SK-N-SH (cell line): Measurements from ENCODE around the gene PTGFRN. TPM values are rescaled to one million over a fixed set of nuclear protein-coding genes. Genes with fewer than 3 reads are reported as not detected.

Source experiments
- CTCF ChIA-PET: fragments of 300-600, 350-600 bp; formaldehyde crosslinking; extraction: SDS; loops from one replicate; lab custom pipeline; 2021; lab: Yijun Ruan, JAX
- POLR2A ChIA-PET: fragments of 350-600 bp; sonication (Branson Sonifier 250); formaldehyde crosslinking; extraction: SDS; loops from one replicate; lab custom pipeline; 2020; ENCODE audit warnings: antibody characterized with exemption, inconsistent platforms; lab: Yijun Ruan, JAX
- DNase-seq: peaks from one replicate; pipeline ENCODE4 v3.0.0; 2012
- H2AFZ ChIP-seq: fragments of 200-600 bp; sonication (generic); 2 replicates; pipeline ENCODE4 v1.8.1; 2016; ENCODE audit warnings: antibody characterized with exemption, mild to moderate bottlenecking, low read depth
- H3F3A ChIP-seq: fragments of 200-600 bp; sonication (generic); replicated peaks from 2 replicates; pipeline ENCODE3; 2016; ENCODE audit warnings: antibody characterized with exemption, mild to moderate bottlenecking; ENCODE audit not compliant: insufficient read depth
- H3K27ac ChIP-seq, 2 experiments: fragments of 200-500 bp in 1 of 2; fragments of 200-600 bp in 1 of 2; sonication (Bioruptor generic) in 1 of 2; sonication (generic), shearing (Covaris generic) in 1 of 2; 2 replicates each; pipeline versions ENCODE4 v1.5.1 to v1.6.1; 2014 to 2016; ENCODE audit warnings: low read depth in 2 of 2, inconsistent platforms in 1 of 2, low read length in 1 of 2, mild to moderate bottlenecking in 1 of 2, mixed read lengths in 1 of 2
- H3K27me3 ChIP-seq: fragments of 200-600 bp; sonication (generic), shearing (Covaris generic); 2 replicates; pipeline ENCODE4 v1.6.1; 2016; ENCODE audit warnings: mixed run types; ENCODE audit not compliant: insufficient read depth
- H3K36me3 ChIP-seq, 2 experiments: fragments of 200-500 bp in 1 of 2; fragments of 200-600 bp in 1 of 2; sonication (Bioruptor generic) in 1 of 2; sonication (generic) in 1 of 2; replicated peaks in 1 of 2; 2 replicates each; pipeline versions ENCODE3 to v1.5.1; 2014 to 2016; ENCODE audit warnings: low read length in 1 of 2, mild to moderate bottlenecking in 1 of 2; ENCODE audit not compliant: insufficient read depth in 2 of 2, control insufficient read depth in 1 of 2
- H3K4me1 ChIP-seq, 2 experiments: fragments of 200-500 bp in 1 of 2; fragments of 200-600 bp in 1 of 2; sonication (Bioruptor generic) in 1 of 2; sonication (generic), shearing (Covaris generic) in 1 of 2; 2 replicates each; pipeline versions ENCODE4 v1.5.1 to v1.6.1; 2014 to 2016; ENCODE audit warnings: low read depth in 1 of 2, low read length in 1 of 2, mixed run types in 1 of 2; ENCODE audit not compliant: insufficient read depth in 2 of 2, control insufficient read depth in 1 of 2
- H3K4me2 ChIP-seq: fragments of 200-600 bp; sonication (generic), shearing (Covaris generic); 2 replicates; pipeline ENCODE4 v1.6.1; 2017; ENCODE audit warnings: mixed run types
- H3K4me3 ChIP-seq, 2 experiments: fragments of 200-500 bp in 1 of 2; fragments of 200-600 bp in 1 of 2; sonication (Bioruptor generic) in 1 of 2; sonication (generic), shearing (Covaris generic) in 1 of 2; 2 replicates each; pipeline versions ENCODE4 v1.5.1 to v1.8.1; 2014 to 2016; ENCODE audit warnings: low read depth in 2 of 2, inconsistent platforms in 1 of 2, low read length in 1 of 2, mild to moderate bottlenecking in 1 of 2, mixed read lengths in 1 of 2, moderate library complexity in 1 of 2
- H3K79me2 ChIP-seq: fragments of 200-600 bp; sonication (generic); 2 replicates; pipeline ENCODE4 v1.8.1; 2017; ENCODE audit warnings: mild to moderate bottlenecking; ENCODE audit not compliant: insufficient read depth
- H3K9ac ChIP-seq: fragments of 200-600 bp; sonication (generic); 2 replicates; pipeline ENCODE4 v1.6.1; 2017; ENCODE audit warnings: mixed run types
- H3K9me2 ChIP-seq: fragments of 200-600 bp; sonication (generic); 2 replicates; pipeline ENCODE4 v1.6.1; 2017; ENCODE audit warnings: mixed run types
- H3K9me3 ChIP-seq: fragments of 200-600 bp; sonication (generic); 2 replicates; pipeline ENCODE4 v1.6.1; 2017; ENCODE audit warnings: mixed run types, mild to moderate bottlenecking, moderate library complexity
- H4K20me1 ChIP-seq: fragments of 200-600 bp; sonication (generic); 2 replicates; pipeline ENCODE4 v1.6.1; 2017; ENCODE audit warnings: mild to moderate bottlenecking, mixed run types; ENCODE audit not compliant: insufficient read depth
- EP300 ChIP-seq, 2 experiments: IDR thresholded peaks; 2 replicates each; pipeline versions ENCODE4 v1.4.0 to v1.6.1; 2012; ENCODE audit warnings: borderline replicate concordance in 1 of 2, low read depth in 1 of 2, low read length in 1 of 2
- EZH2phosphoT487 ChIP-seq: fragments of 200-600 bp; sonication (generic); IDR thresholded peaks from 2 replicates; pipeline ENCODE4 v1.6.1; 2017; ENCODE audit warnings: low read depth, mixed run types, mild to moderate bottlenecking, antibody characterized with exemption, moderate library complexity, borderline replicate concordance
- FOSL2 ChIP-seq: IDR thresholded peaks from 2 replicates; pipeline ENCODE4 v1.4.0; 2012; ENCODE audit warnings: low read depth, mild to moderate bottlenecking, moderate library complexity, borderline replicate concordance
- JUND ChIP-seq: IDR thresholded peaks from 2 replicates; pipeline ENCODE4 v1.4.0; 2012
- NFIC ChIP-seq: IDR thresholded peaks from 2 replicates; pipeline ENCODE4 v1.4.0; 2012; ENCODE audit warnings: borderline replicate concordance
- REST ChIP-seq: IDR thresholded peaks from 2 replicates; pipeline ENCODE4 v1.6.1; 2012; ENCODE audit warnings: mild to moderate bottlenecking, low read depth, low read length, moderate library complexity
- YY1 ChIP-seq: IDR thresholded peaks from 2 replicates; pipeline ENCODE4 v1.4.0; 2012; ENCODE audit warnings: low read depth, mild to moderate bottlenecking
- WGBS: methylation state at CpG from one replicate; pipeline ENCODE4 v1.1.6; 2017; ENCODE audit warnings: low lambda C conversion rate; 5-methylcytosine and 5-hydroxymethylcytosine counted together
- polyA plus RNA-seq, 3 experiments: library from polyadenylated mRNA; depleted of rRNA; stranded (reverse); fragments of >200 nt; gene quantifications; 2 replicates each; pipeline ENCODE4 v1.2.3, GENCODE V29; 2012
- TF ChIP-seq, protein P1 (sequence below): IDR thresholded peaks from 2 replicates; pipeline ENCODE4 v1.4.0; 2012; ENCODE audit warnings: low read depth, borderline replicate concordance
- TF ChIP-seq, protein P2 (sequence below): fragments of 200-600 bp; sonication (generic); IDR thresholded peaks from 2 replicates; pipeline ENCODE4 v1.6.1; 2017; ENCODE audit warnings: antibody characterized with exemption, mild to moderate bottlenecking, moderate library complexity

The PTGFRN gene
- polyA plus RNA-seq, 1 of the 3 experiments (the other 2 are of a cell fraction) = 22.4 TPM

DNA sequence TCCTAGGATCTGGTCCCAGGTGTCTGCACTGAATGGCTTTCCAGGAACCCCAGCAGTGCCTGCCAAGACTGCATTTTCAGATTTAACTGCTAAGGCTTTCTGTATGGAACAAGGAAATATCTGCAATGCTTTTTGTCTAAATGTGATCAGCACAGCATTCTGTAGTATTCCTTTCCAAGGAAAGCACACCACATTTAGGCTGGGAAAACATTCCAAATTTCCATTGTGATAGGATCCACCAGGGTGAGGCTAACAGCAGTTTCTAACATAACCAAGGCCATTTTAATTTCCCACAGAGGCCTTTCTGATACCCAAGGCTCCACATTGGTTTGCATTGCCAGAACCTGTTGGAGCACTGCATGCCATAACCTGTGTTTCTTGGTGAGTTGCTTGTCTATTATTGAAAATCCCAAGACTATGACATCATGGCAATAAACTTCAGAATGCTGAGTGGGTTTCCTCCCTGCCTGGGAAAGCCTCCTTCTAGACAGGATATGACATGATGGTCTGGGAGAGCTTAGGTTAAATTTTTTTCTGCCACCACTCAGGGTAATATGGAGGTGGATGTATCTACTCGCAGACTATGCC lies 23.3 kb upstream of the PTGFRN start:
- no peaks in the 10 kb centered on the region for H3K36me3 ChIP-seq
- H3K4me2 ChIP-seq = no peak overlapping the region
- POLR2A ChIA-PET = no interaction called here
- H3K27me3 ChIP-seq = no peaks in the 10 kb centered on the region
- CTCF ChIA-PET = no interaction called here
- TF ChIP-seq EZH2phosphoT487 (no peak), NFIC (no peak), YY1 (no peak), FOSL2 (no peak), REST (no peak), JUND (no peak), EP300 (IDR thresholded peaks at IDR 0.05; ENCODE audit: borderline replicate concordance in 1 of 2, low read depth in 1 of 2, low read length in 1 of 2) (no peak)
- TF ChIP-seq, protein P1, sequence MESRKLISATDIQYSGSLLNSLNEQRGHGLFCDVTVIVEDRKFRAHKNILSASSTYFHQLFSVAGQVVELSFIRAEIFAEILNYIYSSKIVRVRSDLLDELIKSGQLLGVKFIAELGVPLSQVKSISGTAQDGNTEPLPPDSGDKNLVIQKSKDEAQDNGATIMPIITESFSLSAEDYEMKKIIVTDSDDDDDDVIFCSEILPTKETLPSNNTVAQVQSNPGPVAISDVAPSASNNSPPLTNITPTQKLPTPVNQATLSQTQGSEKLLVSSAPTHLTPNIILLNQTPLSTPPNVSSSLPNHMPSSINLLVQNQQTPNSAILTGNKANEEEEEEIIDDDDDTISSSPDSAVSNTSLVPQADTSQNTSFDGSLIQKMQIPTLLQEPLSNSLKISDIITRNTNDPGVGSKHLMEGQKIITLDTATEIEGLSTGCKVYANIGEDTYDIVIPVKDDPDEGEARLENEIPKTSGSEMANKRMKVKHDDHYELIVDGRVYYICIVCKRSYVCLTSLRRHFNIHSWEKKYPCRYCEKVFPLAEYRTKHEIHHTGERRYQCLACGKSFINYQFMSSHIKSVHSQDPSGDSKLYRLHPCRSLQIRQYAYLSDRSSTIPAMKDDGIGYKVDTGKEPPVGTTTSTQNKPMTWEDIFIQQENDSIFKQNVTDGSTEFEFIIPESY = no peak
- TF ChIP-seq, protein P2, sequence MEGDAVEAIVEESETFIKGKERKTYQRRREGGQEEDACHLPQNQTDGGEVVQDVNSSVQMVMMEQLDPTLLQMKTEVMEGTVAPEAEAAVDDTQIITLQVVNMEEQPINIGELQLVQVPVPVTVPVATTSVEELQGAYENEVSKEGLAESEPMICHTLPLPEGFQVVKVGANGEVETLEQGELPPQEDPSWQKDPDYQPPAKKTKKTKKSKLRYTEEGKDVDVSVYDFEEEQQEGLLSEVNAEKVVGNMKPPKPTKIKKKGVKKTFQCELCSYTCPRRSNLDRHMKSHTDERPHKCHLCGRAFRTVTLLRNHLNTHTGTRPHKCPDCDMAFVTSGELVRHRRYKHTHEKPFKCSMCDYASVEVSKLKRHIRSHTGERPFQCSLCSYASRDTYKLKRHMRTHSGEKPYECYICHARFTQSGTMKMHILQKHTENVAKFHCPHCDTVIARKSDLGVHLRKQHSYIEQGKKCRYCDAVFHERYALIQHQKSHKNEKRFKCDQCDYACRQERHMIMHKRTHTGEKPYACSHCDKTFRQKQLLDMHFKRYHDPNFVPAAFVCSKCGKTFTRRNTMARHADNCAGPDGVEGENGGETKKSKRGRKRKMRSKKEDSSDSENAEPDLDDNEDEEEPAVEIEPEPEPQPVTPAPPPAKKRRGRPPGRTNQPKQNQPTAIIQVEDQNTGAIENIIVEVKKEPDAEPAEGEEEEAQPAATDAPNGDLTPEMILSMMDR = no peak
- H3K4me3 ChIP-seq = no peak overlapping the region
- no peak overlapping the region for H3K27ac ChIP-seq
- no peaks in the 10 kb centered on the region for H3F3A ChIP-seq
- no peaks in the 10 kb centered on the region for H3K9me2 ChIP-seq
- no peak overlapping the region for H3K9ac ChIP-seq
- H3K79me2 ChIP-seq = no peaks in the 10 kb centered on the region
- H4K20me1 ChIP-seq = no peaks in the 10 kb centered on the region
- DNase-seq = no peak
- H3K4me1 ChIP-seq = no peaks in the 10 kb centered on the region; a peak in 1 of 4 replicates
- no peak overlapping the region for H2AFZ ChIP-seq
- H3K9me3 ChIP-seq = no peaks in the 10 kb centered on the region
- WGBS = 75% methylated on average over 1 of the region's 1 CpG
